EL (cell line): ENCODE measurements around the gene FXYD6.
A peak's percentile ranks its signal among the peaks of the same experiment; 100 is the strongest.

Experiments
- DNase-seq: peaks from one replicate; pipeline ENCODE4 v3.0.0-alpha.2; 2016

The FXYD6 gene

DNA sequence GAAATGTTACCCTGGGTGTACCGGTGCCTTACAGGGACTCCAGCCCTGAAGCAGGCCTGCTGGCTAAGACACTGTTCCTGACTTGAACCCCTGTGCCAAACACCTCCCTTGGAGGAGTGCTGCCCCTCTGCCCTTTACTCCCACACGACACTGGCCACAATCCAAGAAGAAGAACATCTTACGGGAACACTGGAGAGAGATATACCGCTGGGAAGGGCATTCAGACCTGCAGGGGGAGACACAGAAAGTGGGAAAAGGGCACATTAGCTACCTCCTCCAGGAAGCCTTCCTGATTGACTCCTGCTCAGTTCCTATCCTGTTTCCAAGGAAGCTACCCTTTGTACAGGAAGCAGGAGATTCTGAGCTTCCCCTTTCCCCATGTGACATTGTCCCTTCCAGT is 34.1 kb upstream of the FXYD6 start:
- no peak for DNase-seq

DNA sequence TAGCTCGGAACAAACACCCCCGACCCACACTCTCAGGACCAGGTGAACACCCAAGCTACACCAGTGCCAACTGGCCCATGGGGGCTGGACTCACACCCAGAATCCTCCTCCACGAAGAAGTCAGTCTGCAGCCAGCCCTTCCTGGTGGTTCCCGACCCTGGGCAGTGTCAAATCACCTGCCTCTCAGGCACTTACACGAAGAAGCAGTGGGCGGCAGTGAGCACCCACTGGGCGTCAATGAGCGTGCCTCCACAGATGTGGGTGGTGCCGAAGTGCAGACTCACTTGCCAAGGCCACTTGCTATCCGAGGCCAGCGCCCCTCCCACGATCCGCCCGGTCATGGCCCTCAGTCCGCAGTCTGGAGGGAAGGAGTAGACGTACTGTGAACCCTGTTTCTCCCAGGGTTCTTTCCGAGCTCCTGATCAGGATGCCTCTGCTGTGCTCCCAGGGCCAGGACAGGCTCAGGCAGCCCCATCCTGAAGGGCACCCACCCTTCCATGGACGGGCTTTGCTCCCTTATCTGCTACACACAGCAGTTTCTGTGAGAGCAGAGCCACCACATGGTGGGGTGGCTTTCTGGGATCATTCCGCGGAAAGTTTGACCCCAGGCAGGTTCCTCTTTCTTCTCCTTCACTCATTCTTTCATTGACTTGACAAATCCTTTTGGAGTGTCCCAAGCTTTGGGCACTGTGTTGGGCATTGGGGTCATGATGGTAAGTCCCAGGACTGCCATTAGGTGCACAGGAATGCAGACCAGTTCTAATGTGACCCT is 33.3 kb upstream of the FXYD6 start:
- DNase-seq, result no peak

DNA sequence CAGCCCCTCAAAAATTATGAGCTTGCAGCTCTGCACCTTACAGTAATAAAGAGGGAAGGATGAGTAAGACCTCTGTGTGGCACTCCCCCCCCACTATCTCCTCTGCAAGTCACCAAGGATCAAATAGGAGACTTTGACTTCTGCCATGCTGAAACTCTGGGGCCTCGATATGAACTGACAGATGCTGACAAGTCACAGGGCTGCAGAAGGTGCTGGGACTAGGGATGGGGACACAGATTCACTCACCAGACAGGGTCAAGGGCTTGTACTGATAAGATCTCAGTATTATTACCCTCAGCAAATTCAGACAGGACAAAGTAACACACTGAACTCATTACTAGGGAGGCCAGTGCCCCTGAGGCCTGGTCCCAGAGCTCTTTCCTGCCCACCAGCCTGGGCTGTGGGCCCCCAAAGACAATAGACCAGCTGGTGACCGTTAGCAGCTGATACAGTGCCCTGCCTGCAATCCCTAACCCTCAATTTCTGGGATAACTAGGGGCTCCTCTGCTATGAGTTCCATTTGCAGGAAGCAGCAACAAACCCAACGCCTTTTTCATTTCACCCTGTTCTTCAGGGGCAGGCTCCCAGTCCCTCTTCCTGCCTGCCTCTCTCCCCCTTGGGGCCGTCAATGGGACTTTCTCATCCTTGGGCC is 32.6 kb upstream of the FXYD6 start:
- no peak for DNase-seq

DNA sequence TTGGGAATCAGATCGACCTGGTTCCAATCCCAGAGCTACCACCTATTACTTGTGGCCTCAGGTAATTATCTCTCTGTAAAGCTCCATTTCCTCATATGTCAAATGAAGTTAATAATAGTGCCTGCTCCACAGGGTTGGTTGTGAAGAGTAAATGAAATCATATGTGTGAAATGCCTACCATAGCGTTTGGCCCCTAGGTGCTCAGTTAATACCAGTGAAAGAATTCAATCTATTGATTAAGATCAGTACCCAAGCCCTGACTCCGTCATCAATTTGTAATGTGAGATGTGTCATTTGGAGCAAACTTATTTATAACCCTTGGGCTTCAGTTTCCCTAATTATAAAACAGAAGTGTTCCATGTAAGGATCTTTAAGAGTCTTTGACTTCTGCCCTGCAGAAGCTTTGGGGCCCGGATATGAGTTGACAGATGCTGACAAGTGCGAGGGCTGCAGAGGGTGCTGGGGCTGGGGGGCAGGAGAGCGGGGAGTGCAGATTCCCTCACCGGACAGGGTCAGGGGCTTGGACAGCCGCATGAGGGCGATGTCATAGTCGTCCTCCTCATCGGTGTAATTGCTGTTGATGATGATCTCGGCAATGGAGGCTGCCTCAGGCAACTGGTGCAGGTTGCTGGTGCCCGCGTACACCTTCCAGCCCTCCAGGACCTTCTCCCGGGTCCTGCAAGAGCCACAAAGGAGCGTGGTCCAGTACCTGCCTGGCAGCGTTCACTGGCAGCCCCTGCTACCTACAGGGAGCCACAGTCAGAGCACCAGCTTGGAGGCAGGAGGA is 31.8 kb upstream of the FXYD6 start:
- DNase-seq, result no peak

DNA sequence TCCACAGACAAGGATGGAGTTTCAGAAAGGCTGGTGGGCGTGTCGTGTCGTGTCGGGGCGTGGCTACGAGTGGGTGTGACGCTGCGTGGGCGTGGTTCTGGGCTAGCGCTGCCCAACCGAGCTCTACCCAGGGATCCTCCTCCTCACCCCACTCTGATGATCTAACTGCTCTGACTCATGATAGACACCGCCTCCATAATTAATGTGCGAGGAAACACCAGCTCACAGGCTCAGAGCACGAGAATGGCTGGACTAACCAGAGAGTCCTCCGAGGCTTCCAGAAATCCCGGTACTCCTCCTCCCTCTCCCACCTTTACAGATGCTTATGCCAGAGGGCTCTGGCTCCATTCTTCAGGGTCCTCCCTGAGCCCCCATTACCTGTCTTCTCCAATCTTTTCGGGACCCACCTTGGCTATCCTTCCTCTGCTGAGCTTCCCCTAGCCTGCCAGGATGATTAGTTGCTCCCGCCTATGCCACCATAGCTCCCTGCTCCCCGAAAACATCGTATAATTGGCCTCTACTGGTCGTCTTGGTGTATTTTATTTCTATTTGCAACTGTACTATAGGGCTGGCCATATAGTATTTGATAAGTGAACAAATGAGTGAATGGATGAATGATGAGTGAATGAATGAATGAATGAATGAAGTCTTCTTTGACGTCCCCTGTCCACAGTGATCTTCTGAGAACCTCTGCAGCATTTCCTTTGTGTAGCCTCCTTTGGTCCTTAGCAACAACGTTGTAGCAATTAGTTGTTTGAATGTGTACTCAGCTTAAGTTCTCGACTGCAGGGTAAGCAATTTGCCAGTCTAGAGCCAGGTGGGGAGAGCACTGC is 31.0 kb upstream of the FXYD6 start:
- DNase-seq, result peak; percentile 82

DNA sequence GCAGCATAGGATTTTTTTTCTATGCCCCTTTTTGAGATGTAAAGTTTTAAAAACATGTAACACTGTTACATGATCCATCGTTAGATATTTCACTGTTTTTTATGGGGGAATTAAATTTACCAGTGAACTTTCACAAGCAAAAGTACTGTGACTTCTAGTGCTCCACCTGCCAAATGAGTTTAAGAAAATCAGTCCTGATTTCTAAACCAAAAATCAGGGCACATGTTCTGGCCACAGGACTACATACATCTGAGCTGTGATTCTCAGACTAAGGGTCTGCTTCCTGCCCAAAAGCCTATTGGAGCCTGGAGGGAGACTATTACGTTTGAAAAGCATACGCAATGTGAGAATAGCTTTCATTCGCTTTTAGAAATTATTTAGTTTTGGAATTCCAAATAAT is 30.3 kb upstream of the FXYD6 start:
- DNase-seq, result no peak

DNA sequence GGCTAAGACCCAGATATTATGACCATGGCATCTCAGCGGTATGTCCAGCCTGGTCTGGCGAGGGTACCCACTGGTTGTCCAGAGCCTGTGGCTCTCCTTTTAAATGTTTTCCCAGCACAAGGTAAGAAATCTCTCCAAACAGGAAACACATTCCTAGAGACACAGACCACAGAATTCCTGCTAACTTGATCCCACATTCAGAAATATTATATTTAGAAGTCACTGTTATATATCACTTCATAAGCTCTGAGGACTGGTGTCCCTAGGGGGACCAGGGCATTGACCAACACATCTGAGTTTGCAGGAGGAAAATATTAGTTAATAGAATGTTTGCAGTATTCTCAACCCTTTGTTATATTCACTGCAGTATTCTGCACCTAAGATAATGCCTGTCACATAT is 29.7 kb upstream of the FXYD6 start:
- DNase-seq, result no peak

DNA sequence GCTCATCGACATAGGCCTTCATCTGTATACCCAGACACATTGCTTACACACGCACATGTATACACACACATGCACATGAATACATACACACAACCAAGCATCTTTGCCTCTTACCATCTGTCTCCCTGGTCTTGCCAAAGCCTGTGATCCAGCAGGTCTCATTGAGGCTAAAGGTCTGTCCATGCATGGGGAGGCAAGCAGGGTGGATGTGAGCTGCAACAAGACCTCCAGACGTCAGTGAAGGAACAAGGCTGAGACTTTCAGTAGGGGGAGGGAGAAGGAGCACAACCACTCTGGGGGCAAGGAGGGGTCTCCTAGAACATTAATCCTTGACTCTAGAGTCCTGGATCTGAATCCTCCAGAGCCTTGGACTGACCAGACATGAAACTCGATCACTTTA is 29.1 kb upstream of the FXYD6 start:
- DNase-seq, result no peak

DNA sequence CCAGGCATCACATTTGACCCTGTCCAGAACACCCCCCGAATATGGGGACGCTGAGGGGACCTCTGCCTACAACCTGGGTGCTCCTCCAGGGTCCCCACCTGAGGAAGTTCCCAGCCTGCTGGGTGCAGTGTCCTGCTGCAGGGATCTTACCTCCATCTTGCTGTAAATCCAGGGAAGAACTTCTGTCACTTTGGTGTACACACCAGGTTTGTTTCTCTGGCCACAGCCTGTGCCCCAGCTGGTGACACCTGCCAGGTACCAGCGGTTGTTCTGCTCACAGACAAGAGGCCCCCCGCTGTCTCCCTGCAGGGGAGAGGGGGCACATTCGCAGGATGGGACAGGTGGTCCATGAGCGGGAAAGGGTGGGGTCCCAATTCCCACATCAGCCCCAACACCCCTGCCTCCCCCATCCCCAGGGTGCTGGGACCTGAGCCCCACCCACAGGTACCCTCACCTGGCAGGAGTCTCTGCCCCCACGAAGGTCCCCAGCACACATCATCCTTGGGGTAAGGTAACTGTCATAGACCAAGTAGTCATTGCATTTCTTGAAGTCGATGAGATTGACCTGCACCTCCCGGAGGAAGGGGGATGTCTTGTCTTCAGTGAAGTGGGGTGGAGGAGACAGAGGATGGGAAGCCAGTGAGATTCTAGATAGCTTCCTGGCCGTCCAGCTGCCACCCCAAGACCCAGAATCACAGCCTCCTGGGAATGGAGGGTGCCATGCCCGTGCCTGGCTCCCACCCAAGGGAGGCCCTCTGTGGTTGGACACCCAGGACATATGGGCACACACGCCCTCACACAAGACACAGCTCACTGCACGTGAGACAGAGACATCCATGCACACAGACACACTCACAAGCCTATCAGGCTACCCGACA is 27.3 kb upstream of the FXYD6 start:
- DNase-seq, result no peak

DNA sequence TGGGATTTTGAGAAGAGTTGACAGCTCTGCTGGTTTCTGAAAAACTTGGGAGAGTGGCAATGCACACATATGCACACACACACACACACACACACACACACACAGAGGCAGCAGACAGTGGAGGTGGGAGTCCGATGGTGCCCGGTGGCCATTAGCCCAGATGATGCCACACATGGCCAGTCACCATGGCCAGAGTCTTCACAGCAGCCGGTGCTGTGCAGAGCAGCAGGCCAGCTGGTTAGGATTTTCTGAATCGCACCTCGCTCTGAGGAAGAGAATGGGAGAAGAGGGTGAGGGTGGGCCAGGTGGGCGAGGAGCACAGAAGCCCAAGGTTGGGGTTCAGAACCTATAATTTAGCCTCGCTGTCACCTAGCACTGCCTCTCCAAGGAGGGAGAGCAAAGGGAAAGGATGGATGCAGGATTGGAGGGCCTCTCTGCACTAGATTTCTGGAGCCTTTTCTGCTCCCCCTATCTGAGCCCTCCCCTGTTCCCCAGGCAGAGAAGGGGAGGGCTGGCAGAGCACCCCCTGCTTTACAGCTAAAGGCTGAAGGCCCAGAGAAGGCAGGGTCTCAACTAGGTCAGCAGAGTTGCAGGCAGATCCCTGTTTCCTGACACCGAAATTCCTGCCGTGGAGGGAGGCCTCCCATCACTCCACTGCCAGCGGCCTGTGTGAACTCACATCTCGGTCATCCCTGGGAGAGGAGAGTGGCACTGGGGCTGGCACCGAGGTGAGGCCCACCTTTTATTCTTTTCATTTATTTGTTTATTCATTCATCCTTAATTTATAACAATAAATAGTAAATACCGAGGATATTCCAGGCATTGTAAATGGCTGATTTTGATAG is 25.8 kb upstream of the FXYD6 start:
- no peak for DNase-seq

DNA sequence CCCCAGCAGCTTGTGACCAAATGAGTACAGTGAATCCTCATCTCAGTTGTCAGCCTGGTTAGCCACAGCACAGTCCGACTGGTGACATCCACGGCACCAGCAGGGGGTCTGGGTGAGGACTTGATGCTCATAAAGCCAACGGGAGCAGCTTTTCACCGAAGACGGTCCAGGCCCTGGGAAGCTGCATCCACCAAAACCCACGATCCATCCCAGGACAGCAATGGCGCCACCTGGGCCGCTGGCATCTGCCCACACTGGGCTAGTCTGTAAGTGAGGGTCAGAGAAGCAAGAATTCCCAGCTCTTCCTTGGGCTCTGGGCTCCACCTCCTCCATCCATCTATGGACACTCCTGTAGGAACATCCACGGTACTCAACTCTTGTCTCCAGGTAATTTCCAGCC is 25.1 kb upstream of the FXYD6 start:
- no peak for DNase-seq

DNA sequence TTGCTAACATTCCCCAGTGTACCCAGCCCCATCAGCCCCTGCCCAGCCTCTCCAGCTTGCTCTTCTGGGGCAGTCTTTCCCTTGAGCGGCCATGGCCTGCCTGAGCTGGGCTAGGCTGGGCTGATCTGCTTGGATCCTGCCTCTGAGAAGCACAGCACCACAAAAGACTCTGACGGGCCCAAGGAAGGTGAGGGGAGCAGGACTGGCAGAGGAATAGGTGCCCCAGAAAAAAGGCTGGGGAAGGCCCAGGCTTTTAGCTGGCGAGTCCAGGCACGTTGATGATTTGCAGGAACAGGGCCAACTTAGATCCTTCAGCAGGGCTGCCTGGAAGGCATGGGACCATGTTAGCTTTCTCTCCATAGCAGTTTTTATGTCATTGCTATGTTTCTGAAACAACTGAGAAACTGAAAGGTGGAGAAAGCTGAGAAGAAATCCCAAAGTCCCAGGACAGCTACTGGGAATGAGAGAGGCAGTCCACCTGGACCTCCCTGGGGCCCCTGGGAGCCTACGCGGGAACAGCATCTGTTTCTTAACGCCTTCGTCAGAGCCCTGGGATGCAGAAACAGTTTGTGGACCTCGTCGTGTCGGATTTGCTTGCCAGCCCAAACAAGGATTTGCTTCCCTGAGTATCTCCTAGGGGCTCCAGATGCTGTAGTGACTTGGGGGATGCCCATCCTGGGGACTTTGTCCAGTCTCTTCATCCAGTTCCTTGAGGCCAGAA is 24.4 kb upstream of the FXYD6 start:
- DNase-seq, result no peak

DNA sequence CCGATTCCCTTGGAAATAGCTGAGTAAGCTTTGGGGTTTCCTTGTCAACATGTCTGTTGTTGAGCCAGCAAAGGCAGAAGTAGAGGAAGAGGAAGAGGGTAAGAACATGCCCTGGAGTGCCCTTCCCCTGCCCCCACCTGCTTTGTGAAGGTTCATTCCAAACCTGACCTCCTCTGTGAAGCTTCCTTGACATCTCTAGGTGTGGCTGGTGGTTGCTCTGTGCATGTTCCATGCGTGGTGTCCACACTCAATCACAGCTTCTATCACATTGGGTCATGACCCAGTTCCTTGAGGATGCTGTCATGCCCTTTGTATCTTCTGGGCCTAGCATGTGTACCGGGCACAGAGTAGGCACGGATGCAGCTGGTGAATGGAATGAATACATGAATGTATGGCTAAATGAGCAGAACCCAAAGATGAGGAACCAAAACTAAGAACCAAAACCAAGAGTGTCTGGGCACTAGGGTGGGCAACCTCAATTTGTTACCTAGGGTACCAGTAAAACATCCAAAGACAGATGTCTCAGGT is 23.7 kb upstream of the FXYD6 start:
- no peak for DNase-seq

DNA sequence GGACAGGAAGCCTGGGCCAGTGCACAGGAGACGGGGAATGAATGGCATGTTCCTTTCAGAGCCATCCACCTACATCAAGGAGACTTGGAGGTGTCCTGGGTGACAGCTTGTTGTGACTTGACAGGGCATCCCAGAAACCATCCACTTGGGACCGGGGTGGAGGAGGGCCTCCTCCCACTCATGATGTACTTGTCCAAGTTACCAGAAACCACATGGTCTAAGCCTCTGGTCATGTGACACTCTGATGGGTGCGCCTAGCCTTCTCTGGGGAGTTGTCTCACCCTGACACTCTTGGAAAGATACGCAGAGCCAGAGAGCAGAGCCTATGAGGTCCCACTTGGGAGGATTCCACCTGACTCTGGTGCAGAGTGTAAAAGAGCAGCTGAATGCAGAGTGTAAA is 21.6 kb upstream of the FXYD6 start:
- DNase-seq, result no peak

DNA sequence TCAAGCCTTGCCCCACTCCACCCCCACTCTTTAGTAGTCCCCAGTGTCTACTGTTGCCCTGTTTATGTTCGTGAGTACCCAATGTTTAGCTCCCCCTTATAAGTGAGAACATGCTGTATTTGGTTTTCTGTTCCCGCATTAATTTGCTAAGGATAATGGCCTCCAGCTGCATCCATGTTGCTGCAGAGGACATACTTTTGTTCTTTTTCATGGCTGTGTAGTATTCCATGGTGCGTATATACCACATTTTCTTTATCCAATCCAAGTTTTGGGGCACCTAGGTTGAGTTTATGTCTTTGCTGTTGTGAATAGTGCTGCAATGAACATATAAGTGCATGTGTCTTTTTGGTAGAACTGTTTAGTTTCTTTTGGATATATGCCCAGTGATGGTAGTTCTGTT is 16.2 kb upstream of the FXYD6 start:
- DNase-seq, result no peak

DNA sequence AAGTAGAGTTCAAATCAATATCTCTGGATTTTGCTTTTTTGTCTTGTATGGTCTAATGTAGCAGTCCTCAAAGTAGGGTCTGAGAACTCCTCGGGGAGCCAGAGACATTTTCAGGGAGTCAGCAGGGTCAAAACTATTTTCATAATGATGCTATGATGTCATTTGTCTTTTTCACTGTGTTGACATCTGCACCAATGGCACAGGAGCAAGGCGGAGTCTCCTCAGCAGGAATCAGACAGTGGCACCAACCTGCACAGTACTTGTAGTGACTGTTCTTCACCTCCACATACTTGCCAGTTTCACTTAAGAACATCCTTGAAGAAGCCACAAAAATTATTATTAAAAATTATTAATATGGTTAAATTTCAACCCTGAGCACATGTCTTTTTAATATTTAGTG is 14.9 kb upstream of the FXYD6 start:
- DNase-seq, result no peak

DNA sequence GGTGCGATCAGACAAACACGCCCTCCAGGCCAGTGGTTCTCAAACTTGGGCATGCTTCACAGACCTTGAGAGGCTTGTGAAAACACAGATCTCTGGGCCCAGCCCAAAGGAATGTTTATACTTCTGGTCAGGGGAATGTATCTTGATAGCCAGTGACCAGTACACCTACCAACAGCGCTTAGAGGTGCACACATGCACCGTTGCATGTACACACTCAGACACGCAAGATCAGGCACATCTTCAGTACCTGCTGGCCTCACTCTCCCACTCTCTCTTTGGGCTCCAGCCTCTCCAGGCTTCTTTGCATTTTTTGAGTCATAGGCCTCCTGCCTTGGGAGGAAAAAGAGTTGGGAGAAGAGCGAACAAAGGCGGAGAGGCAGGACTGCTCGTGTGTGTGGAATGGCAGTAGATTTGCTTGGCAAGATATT is 11.7 kb upstream of the FXYD6 start:
- DNase-seq, result no peak

DNA sequence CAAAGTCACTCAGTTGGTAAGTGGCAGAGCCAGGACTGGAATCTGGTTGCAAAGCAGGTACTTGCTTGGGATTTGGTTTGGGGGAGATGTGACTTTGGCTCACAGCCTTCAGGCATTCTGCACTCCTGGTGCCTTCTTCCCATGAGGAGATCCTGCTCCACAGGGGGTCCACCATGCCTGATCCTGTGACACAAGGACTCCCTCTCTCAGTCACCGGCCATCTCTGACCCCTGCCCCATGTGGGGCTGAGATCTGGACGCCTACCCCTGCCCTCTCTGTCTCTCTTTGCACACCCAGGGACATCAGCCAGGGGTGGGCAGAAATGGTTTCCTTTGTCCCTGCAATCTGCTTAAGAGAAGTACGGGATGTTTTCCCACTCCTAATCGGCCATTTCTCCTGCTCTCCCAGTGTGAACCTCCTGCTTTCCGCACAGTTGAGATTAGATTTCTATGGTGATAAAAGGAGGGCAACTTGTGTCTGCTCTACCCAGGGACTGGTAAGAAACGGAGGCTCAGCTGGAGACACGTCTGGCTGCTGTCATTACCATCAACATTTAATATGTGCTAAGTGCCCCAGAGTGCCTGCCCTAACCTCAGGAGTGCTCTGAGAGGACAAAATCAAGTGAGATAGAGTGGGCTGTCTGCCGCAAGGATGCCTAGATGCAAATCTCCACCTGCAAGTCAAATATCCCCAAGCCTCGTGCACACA is 11.1 kb upstream of the FXYD6 start:
- DNase-seq, result no peak

DNA sequence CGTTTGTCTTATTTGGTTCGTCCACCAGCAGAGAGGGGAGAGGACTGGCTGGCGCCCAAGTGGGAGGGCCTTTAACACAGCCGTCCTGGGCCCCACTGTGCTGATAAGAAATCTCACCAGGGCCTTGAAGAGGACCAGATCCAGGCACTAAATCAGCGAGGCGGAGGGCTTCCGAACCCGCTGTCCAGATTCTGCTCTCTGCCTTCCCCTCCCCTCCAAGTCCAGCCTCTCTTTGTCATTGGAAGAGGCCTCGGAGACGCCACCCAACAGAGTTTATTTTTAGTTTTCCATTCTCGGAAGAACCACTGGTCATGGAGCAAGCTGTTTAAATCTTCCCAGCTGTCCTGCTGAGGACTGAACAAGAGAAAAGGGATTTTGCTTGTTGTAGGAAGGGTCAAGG is 9.3 kb upstream of the FXYD6 start:
- DNase-seq, result no peak
